AG04449 (cell line): ENCODE measurements around the gene IDI1.
"Not testable (repeated sequence)": the region's sequence is repeated elsewhere in the genome, so short reads cannot be mapped to it uniquely, and the experiment has no call there.

Experiments
- CTCF ChIA-PET: fragments of 350-600 bp; formaldehyde crosslinking; extraction: SDS; loops from one replicate; lab custom pipeline; 2021; ENCODE audit warnings: antibody characterized with exemption; lab: Yijun Ruan, JAX
- POLR2A ChIA-PET: fragments of 400-600, 350-600 bp; formaldehyde crosslinking; extraction: SDS; loops from one replicate; lab custom pipeline; 2020; ENCODE audit warnings: antibody characterized with exemption, inconsistent platforms; lab: Yijun Ruan, JAX
- DNase-seq: peaks from one replicate; pipeline ENCODE4 v3.0.0-alpha.2; 2010; ENCODE audit warnings: low read depth, low spot score
- H3K4me3 ChIP-seq: 2 replicates; pipeline ENCODE4 v1.5.1; 2011; ENCODE audit warnings: low read depth, mild to moderate bottlenecking, control low read depth, low read length
- CTCF ChIP-seq: IDR thresholded peaks from one replicate; pipeline ENCODE4 v1.5.1; 2011; ENCODE audit warnings: mild to moderate bottlenecking, moderate library complexity, low read length, control low read depth, inconsistent platforms; ENCODE audit not compliant: insufficient read depth; ENCODE audit errors: missing control alignments

IDI1 gene

GRCh38 chr10:1040133-1040532, 8.8 kb downstream of the IDI1 start:
- no peak for TF ChIP-seq CTCF
- POLR2A ChIA-PET = no interaction called here
- no peak overlapping the region for H3K4me3 ChIP-seq
- DNase-seq = no peak
- CTCF ChIA-PET = no interaction called here

GRCh38 chr10:1038769-1039168, 10.2 kb downstream of the IDI1 start:
- POLR2A ChIA-PET = interaction anchor here (4.0 kb wide), 1 partner anchor 10 kb away, joined by 17 read pairs; the partner anchor contains the start of gene IDI1
- H3K4me3 ChIP-seq, DNase-seq, CTCF ChIA-PET: not testable (repeated sequence)

- POLR2A ChIA-PET = interaction anchor here (4.0 kb wide), 1 partner anchor 12 kb away, joined by 17 read pairs; the partner anchor contains the start of gene IDI1
- DNase-seq = no peak
- TF ChIP-seq CTCF = no peak
- CTCF ChIA-PET = no interaction called here
- no peak overlapping the region for H3K4me3 ChIP-seq
Observed at GRCh38 chr10:1037098-1037497, 11.8 kb downstream of the IDI1 start.

GRCh38 chr10:1036341-1036791, 12.6 kb downstream of the IDI1 start:
- POLR2A ChIA-PET = interaction anchor here (4.0 kb wide), 1 partner anchor 13 kb away, joined by 17 read pairs; the partner anchor contains the start of gene IDI1
- no peak overlapping the region for H3K4me3 ChIP-seq
- no peak for DNase-seq
- no peak for TF ChIP-seq CTCF
- CTCF ChIA-PET = no interaction called here

- ChIA-PET CTCF (interaction anchor here (0.9 kb wide), 1 partner anchor 10 kb away, joined by 4 read pairs; no protein-coding TSS in a partner anchor), POLR2A (interaction anchor here (4.0 kb wide), 1 partner anchor 14 kb away, joined by 17 read pairs; the partner anchor contains the start of gene IDI1)
- no peak for TF ChIP-seq CTCF
- DNase-seq = no peak
- no peak overlapping the region for H3K4me3 ChIP-seq
Observed at GRCh38 chr10:1035201-1035600, 13.7 kb downstream of the IDI1 start.

- CTCF ChIA-PET = interaction anchor here (0.9 kb wide), 1 partner anchor 10 kb away, joined by 4 read pairs; no protein-coding TSS in a partner anchor
Observed at GRCh38 chr10:1034758-1035157, 14.2 kb downstream of the IDI1 start.

More at GRCh38 chr10:1034758-1035157, 14.2 kb downstream of the IDI1 start:
- TF ChIP-seq CTCF = no peak
- POLR2A ChIA-PET = interaction anchor here (4.0 kb wide), 1 partner anchor 14 kb away, joined by 17 read pairs; the partner anchor contains the start of gene IDI1
- no peak overlapping the region for H3K4me3 ChIP-seq
- DNase-seq = no peak
